GM12878 (cell line): ENCODE data around the gene LDLRAD4. TPM values are rescaled to one million over a fixed set of nuclear protein-coding genes. Genes with fewer than 3 reads are reported as not detected.

Source experiments
- ATAC-seq: fragments of 200-7000 bp; cut with Tn5 transposase; 3 replicates; pipeline ENCODE4 v1.9.1; 2020; ENCODE audit warnings: mild to moderate bottlenecking, moderate library complexity
- BruUV-seq: library from RNA; stranded (reverse); fragments of 400-500 nt; replicated peaks from 2 replicates; lab custom pipeline; 2021; lab: Mats Ljungman, UMichigan
- CTCF ChIA-PET: fragments of 300-600 bp; sonication (Branson Sonifier 250); formaldehyde crosslinking; extraction: SDS; loops from one replicate; lab custom pipeline; 2021; ENCODE audit warnings: inconsistent platforms; lab: Yijun Ruan, JAX
- POLR2A ChIA-PET: fragments of 350-600 bp; formaldehyde crosslinking; extraction: SDS; loops from one replicate; lab custom pipeline; 2021; ENCODE audit warnings: inconsistent platforms; lab: Charles Lee
- RAD21 ChIA-PET: fragments of 300-600 bp; sonication (Branson Sonifier 250); formaldehyde crosslinking; loops from one replicate; lab custom pipeline; 2023; ENCODE audit warnings: antibody characterized with exemption; ENCODE audit not compliant: unreplicated experiment; lab: Charles Lee
- SMC1A ChIA-PET: fragments of 300-600 bp; sonication (Branson Sonifier 250); formaldehyde crosslinking; loops from one replicate; lab custom pipeline; 2023; ENCODE audit not compliant: unreplicated experiment, uncharacterized antibody; lab: Charles Lee
- DNase-seq: peaks from one replicate; pipeline ENCODE4 v3.0.0-alpha.2; 2011; ENCODE audit warnings: low read depth, low spot score
- FAIRE-seq: peaks from 3 replicates; lab custom pipeline; 2011; peaks lifted over from hg19 to GRCh38; lab: Jason Lieb, UNC
- H2AFZ ChIP-seq: 2 replicates; pipeline ENCODE4 v1.6.0; 2011; ENCODE audit warnings: low read depth, low read length, control low read depth; ENCODE audit not compliant: control insufficient read depth
- H3K27ac ChIP-seq: 2 replicates; pipeline ENCODE4 v1.5.1; 2011; ENCODE audit warnings: control low read depth; ENCODE audit not compliant: control insufficient read depth, insufficient read depth
- H3K27me3 ChIP-seq, 2 experiments: replicated peaks in 1 of 2; 2 replicates each; pipeline versions ENCODE4 v1.6.0 to v1.6.1; 2011; ENCODE audit warnings: low read length in 1 of 2; ENCODE audit not compliant: control insufficient read depth in 2 of 2, insufficient read depth in 2 of 2
- H3K36me3 ChIP-seq, 2 experiments: 2 replicates each; pipeline ENCODE4 v1.5.1; 2011; ENCODE audit warnings: low read length in 1 of 2; ENCODE audit not compliant: control insufficient read depth in 2 of 2, insufficient read depth in 2 of 2
- H3K4me1 ChIP-seq: 2 replicates; pipeline ENCODE4 v1.6.1; 2011; ENCODE audit warnings: mild to moderate bottlenecking, low read length, moderate library complexity, mixed read lengths; ENCODE audit not compliant: control insufficient read depth, insufficient read depth
- H3K4me2 ChIP-seq: 2 replicates; pipeline ENCODE4 v1.6.0; 2011; ENCODE audit warnings: control low read depth; ENCODE audit not compliant: control insufficient read depth, insufficient read depth
- H3K4me3 ChIP-seq: fragments of 200-600 bp; sonication (generic); 2 replicates; pipeline ENCODE4 v1.5.1; 2016
- H3K79me2 ChIP-seq: 2 replicates; pipeline ENCODE4 v1.6.0; 2011; ENCODE audit warnings: low read length; ENCODE audit not compliant: control insufficient read depth, insufficient read depth
- H3K9ac ChIP-seq: 2 replicates; pipeline ENCODE4 v1.8.0; 2011; ENCODE audit warnings: low read length, control low read depth, mixed read lengths; ENCODE audit not compliant: control insufficient read depth, insufficient read depth
- H3K9me3 ChIP-seq: replicated peaks from 3 replicates; pipeline ENCODE4 v1.5.1; 2011; ENCODE audit warnings: mild to moderate bottlenecking, low read length; ENCODE audit not compliant: control insufficient read depth, insufficient read depth
- H4K20me1 ChIP-seq: 2 replicates; pipeline ENCODE4 v1.6.0; 2011; ENCODE audit not compliant: control insufficient read depth, insufficient read depth
- CBX5 ChIP-seq: sonication (generic); IDR thresholded peaks from 2 replicates; pipeline ENCODE4 v1.6.1; 2016; ENCODE audit warnings: low read depth, moderate library complexity, mild to moderate bottlenecking, inconsistent platforms
- CHD2 ChIP-seq: IDR thresholded peaks from 2 replicates; pipeline ENCODE4 v1.6.1; 2011; ENCODE audit warnings: low read depth, low read length, improper control_type of control experiment, borderline replicate concordance
- FOXK2 ChIP-seq: fragments of 450-650 bp; IDR thresholded peaks from 2 replicates; pipeline ENCODE4 v1.6.1; 2017; ENCODE audit warnings: mild to moderate bottlenecking, moderate library complexity
- IKZF1 ChIP-seq: fragments of 450-650 bp; conservative IDR thresholded peaks from 2 replicates; pipeline ENCODE4 v1.6.1; 2017; ENCODE audit warnings: antibody characterized with exemption, mild to moderate bottlenecking
- JUND ChIP-seq: IDR thresholded peaks from 2 replicates; pipeline ENCODE4 v1.6.1; 2012; ENCODE audit warnings: low read depth, mild to moderate bottlenecking, low read length, improper control_type of control experiment, moderate library complexity
- KDM1A ChIP-seq: fragments of 200-600 bp; sonication (generic); IDR thresholded peaks from 2 replicates; pipeline ENCODE4 v1.6.1; 2016; ENCODE audit warnings: borderline replicate concordance
- NBN ChIP-seq: fragments of 450-650 bp; IDR thresholded peaks from 2 replicates; pipeline ENCODE4 v1.6.1; 2016
- NR2C1 ChIP-seq: fragments of 450-650 bp; IDR thresholded peaks from 2 replicates; pipeline ENCODE4 v1.6.1; 2017; ENCODE audit warnings: antibody characterized with exemption, mild to moderate bottlenecking, moderate library complexity
- POLR2AphosphoS5 ChIP-seq: IDR thresholded peaks from 2 replicates; pipeline ENCODE4 v1.6.1; 2011; ENCODE audit warnings: mild to moderate bottlenecking, low read length, inconsistent platforms
- RAD51 ChIP-seq: fragments of 450-650 bp; IDR thresholded peaks from 2 replicates; pipeline ENCODE4 v1.6.1; 2016; ENCODE audit warnings: moderate library complexity, mild to moderate bottlenecking, inconsistent platforms
- RELB ChIP-seq: fragments of 450-650 bp; IDR thresholded peaks from 2 replicates; pipeline ENCODE4 v1.6.1; 2017; ENCODE audit warnings: low read depth, mild to moderate bottlenecking, moderate library complexity
- RFX5 ChIP-seq: IDR thresholded peaks from 2 replicates; pipeline ENCODE4 v1.6.1; 2011; ENCODE audit warnings: low read depth, low read length, improper control_type of control experiment
- STAT1 ChIP-seq: fragments of 450-650 bp; conservative IDR thresholded peaks from 2 replicates; pipeline ENCODE4 v1.6.1; 2014; ENCODE audit warnings: antibody characterized with exemption, mild to moderate bottlenecking
- WRNIP1 ChIP-seq: IDR thresholded peaks from 2 replicates; pipeline ENCODE4 v1.6.1; 2011; ENCODE audit warnings: low read depth, low read length, improper control_type of control experiment, borderline replicate concordance
- ZNF274 ChIP-seq: IDR thresholded peaks from one replicate; pipeline ENCODE4 v1.8.0; 2011; ENCODE audit not compliant: insufficient read length, insufficient read depth
- ZNF622 ChIP-seq: fragments of 450-650 bp; IDR thresholded peaks from 2 replicates; pipeline ENCODE4 v1.6.1; 2017; ENCODE audit warnings: mild to moderate bottlenecking, inconsistent platforms
- WGBS: methylation state at CpG from one replicate; pipeline ENCODE4 v1.1.6; 2016; ENCODE audit warnings: low lambda C conversion rate; ENCODE audit not compliant: insufficient replicate concordance, insufficient coverage; ENCODE audit errors: missing lambda C conversion rate; 5-methylcytosine and 5-hydroxymethylcytosine counted together
- in situ Hi-C: fragments of 300-500 bp; cut with MboI; formaldehyde crosslinking; loops from 9 replicates; pipeline ENCODE4 v1.14.3; 2018; ENCODE audit warnings: mixed read lengths
- intact Hi-C: fragments of 100-400 bp; cut with micrococcal nuclease; formaldehyde crosslinking; loops from one replicate; pipeline ENCODE4 v1.14.2; 2022; ENCODE audit not compliant: unreplicated experiment
- polyA plus RNA-seq, 11 experiments: library from polyadenylated mRNA; depleted of rRNA in 4 of 11; unstranded in 6 of 11; stranded (reverse) in 5 of 11; fragments of >200 nt; fragmentation: Nextera tagmentation in 4 of 11; fragmentation: Illumina TruSeq in 1 of 11; extraction: Ambion mirVana in 4 of 11; extraction: Trizol in 1 of 11; gene quantifications; 1 replicate in 1 of 11; 2 replicates in 10 of 11; pipeline versions ENCODE4 v1.2.1 to v1.2.3, GENCODE V29; 2011 to 2016; ENCODE audit warnings: inconsistent platforms in 2 of 11, missing spikeins in 2 of 11, low read depth in 1 of 11
- total RNA-seq, 4 experiments: library from RNA; depleted of rRNA in 3 of 4; stranded (reverse); fragments of >200 nt in 3 of 4; fragmentation: Illumina TruSeq in 1 of 4; extraction: Trizol in 1 of 4; gene quantifications; 2 replicates each; pipeline versions ENCODE4 v1.2.1 to v1.2.3, GENCODE V29; 2013 to 2021

LDLRAD4 gene
- total and polyA plus RNA-seq, 10 of the 15 experiments (the other 5 are each of a cell fraction or from before 2014, with no cell fraction given), result 2.7 to 16.8 (median 11.2) TPM

- POLR2A ChIA-PET, result no interaction called here
- Histone ChIP-seq H3K27ac (no peak overlapping the region), H3K9me3 (no peaks in the 10 kb centered on the region), H2AFZ (no peak overlapping the region), H3K27me3 (no peaks in the 10 kb centered on the region), H3K36me3 (no peaks in the 10 kb centered on the region; a peak in 2 of 4 replicates), H3K9ac (no peak overlapping the region), H3K4me1 (no peaks in the 10 kb centered on the region), H3K4me2 (no peak overlapping the region), H3K79me2 (no peaks in the 10 kb centered on the region)
- CTCF ChIA-PET, result no interaction called here
- ATAC-seq (no peak), DNase-seq (no peak), FAIRE-seq (no peak)
- BruUV-seq, result no TSS peak
- WGBS, result 79% methylated on average over 10 of the region's 10 CpGs
- intact Hi-C loops, result no loop called here
- SMC1A ChIA-PET, result no interaction called here
- TF ChIP-seq NBN (no peak), CBX5 (no peak), STAT1 (no peak), POLR2AphosphoS5 (no peak), NR2C1 (no peak), CHD2 (no peak), WRNIP1 (no peak), IKZF1 (no peak), ZNF274 (no peak), KDM1A (no peak), RELB (no peak), ZNF622 (no peak), RAD51 (no peak), RFX5 (no peak), JUND (no peak), FOXK2 (no peak)
- TF ChIP-seq, all 136 proteins: peak for 0
- in situ Hi-C loops, result loop anchor here (25.0 kb wide), 1 partner anchor 478 kb away; no protein-coding TSS in a partner anchor
- RAD21 ChIA-PET, result no interaction called here
- Histone ChIP-seq H3K4me3 (no peak overlapping the region), H4K20me1 (no peaks in the 10 kb centered on the region)
Observed at GRCh38 chr18:13640266-13640860, 421.8 kb downstream of the LDLRAD4 start.
